HG02970 (cell line): ENCODE data around the gene TRIAP1.

ENCODE experiments used
- ATAC-seq: cut with Tn5 transposase; IDR thresholded peaks from one replicate; pipeline ENCODE4 v1.9.1; 2021; ENCODE audit warnings: mild to moderate bottlenecking, moderate library complexity, moderate number of reproducible peaks; ENCODE audit not compliant: unreplicated experiment, low FRiP score

Gene TRIAP1

DNA sequence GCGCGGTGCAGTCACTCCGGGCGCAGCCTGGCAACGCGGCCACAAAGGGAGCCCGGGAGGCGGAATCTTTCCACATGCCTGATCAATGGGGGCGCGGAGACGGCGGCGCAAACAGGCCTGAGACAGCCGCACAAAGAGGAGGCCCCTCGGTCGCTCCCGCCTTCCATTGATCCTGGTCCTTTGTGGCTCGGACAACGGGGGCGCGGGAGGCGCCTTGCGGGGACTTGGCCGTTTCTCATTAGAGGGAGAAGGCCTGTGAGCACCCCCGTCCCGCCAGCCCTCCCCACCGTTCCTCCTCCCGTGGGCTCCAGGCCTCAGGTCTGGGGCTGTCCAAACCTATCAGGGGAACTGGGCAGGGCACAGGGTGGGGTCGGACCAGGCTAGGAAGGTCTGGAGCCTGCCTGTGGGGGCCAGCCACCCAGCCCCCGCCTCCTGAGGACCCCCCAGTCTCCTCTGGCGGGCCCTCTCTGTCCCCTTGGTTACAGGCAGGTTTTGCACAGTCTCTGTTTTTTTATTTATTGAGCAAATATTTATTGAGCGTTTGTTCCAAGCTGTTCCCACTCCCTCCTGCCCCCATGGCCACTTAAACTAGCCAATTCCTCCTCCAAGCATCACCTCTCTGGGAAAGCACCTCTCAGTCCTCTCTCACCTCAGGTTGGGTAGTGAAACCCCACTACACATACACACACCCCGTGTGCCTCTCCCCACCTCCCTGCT, 48.2 kb downstream of the TRIAP1 start:
- no peak for ATAC-seq

DNA sequence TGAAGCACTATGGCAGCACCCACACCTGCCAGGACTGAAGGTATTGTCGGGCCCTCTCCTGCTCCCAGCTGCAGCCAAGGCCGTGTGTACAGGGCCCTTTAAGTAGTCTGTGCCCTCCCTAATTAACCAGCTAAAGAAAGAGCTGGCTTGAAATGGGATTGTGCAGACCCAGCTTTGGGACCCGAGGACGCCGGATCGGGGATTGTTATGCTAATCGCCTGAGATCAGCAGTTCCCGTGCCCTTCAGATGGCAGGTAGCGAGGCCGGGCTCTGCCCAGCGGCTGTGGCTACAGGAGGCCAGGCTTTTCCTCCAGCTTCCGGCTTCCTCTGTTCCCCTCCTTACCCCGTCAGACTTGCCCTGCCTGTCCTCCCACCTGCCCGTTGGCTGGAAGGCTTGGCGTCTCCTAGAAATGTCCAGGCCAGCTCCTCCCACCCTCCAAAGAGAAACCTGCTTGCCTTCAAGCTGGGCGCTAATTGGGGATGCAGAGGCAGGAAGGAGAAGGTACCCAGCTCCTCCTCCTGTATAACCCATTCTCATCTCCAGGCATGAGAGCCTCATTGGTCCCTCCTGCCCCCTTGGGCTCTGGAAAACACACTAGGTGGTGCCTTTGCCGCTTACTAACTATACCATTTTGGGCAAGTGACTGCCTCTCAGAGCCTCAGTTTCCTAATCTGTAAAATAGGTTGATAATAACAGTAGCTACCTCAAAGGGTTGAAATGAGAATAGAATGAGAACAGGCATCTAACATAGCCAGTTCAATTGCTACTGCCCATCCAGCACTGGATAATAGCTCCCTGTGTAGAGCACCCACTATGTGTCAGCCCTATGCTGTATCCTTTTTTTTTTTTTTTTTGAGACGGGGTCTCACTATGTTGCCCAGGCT, 51.5 kb downstream of the TRIAP1 start:
- ATAC-seq = no peak
